Thymus (tissue), 11 donors: ENCODE results near the gene B4GALT6. TPM values are rescaled to one million over a fixed set of nuclear protein-coding genes. Genes with fewer than 3 reads are reported as not detected.

Experiments used
- DNase-seq, 9 donors: peaks; one replicate each; pipeline ENCODE4 v3.0.0-alpha.2; 2013; ENCODE audit warnings: low spot score in 9 of 9, low read depth in 6 of 9, missing footprints in 1 of 9
- H3K27ac ChIP-seq, 2 donors: one replicate each; pipeline ENCODE4 v1.5.1; 2013; ENCODE audit warnings: control low read depth in 1 of 2, low read depth in 1 of 2, low read length in 1 of 2, mild to moderate bottlenecking in 1 of 2, moderate library complexity in 1 of 2
- H3K27me3 ChIP-seq, 2 donors: one replicate each; pipeline ENCODE4 v1.5.1; 2013; ENCODE audit warnings: low read length in 1 of 2; ENCODE audit not compliant: control insufficient read depth in 2 of 2, insufficient read depth in 1 of 2
- H3K36me3 ChIP-seq, 2 donors: one replicate each; pipeline ENCODE4 v1.5.1; 2013; ENCODE audit warnings: low read length in 1 of 2, mild to moderate bottlenecking in 1 of 2, moderate library complexity in 1 of 2; ENCODE audit not compliant: control insufficient read depth in 2 of 2, insufficient read depth in 2 of 2
- H3K4me1 ChIP-seq, 2 donors: one replicate each; pipeline ENCODE4 v1.5.1; 2013; ENCODE audit warnings: low read length in 2 of 2; ENCODE audit not compliant: control insufficient read depth in 2 of 2, insufficient read depth in 2 of 2
- H3K4me3 ChIP-seq, 2 donors: one replicate each; pipeline ENCODE4 v1.5.1; 2013; ENCODE audit warnings: low read length in 2 of 2, control low read depth in 1 of 2, mild to moderate bottlenecking in 1 of 2
- H3K9me3 ChIP-seq, 2 donors: one replicate each; pipeline ENCODE4 v1.5.1; 2013; ENCODE audit warnings: low read length in 1 of 2, mild to moderate bottlenecking in 1 of 2; ENCODE audit not compliant: control insufficient read depth in 2 of 2, insufficient read depth in 1 of 2
- WGBS: extraction: QIAGEN DNeasy Blood & Tissue Kit; methylation state at CpG from one replicate; pipeline ENCODE4 v1.1.7; 2013; 5-methylcytosine and 5-hydroxymethylcytosine counted together
- polyA plus RNA-seq: library from polyadenylated mRNA; stranded (reverse); fragments of 200-250 nt; gene quantifications from one replicate; pipeline ENCODE4 v1.2.3, GENCODE V29; 2013
- total RNA-seq: library from RNA; stranded (reverse); fragments of 120-200 nt; gene quantifications from one replicate; pipeline ENCODE4 v1.2.4, GENCODE V29; 2013
- donor health status: healthy.

B4GALT6 gene
- total and polyA plus RNA-seq, 2 donors: 6.6 to 9.5 TPM

- H3K4me3 ChIP-seq: no peak overlapping the region
- H3K9me3 ChIP-seq: no peaks in the 10 kb centered on the region
- 94% methylated on average over 6 of the region's 6 CpGs for WGBS
- H3K27ac ChIP-seq: no peak overlapping the region
- peaks cover 0 to 4% of the 10 kb centered on the region in 2 donors for H3K4me1 ChIP-seq
- H3K27me3 ChIP-seq: no peaks in the 10 kb centered on the region
- no peaks in the 10 kb centered on the region for H3K36me3 ChIP-seq
- DNase-seq: no peak
These were observed 13.2 kb upstream of the B4GALT6 start for GRCh38 chr18:31697351-31698298.

DNA sequence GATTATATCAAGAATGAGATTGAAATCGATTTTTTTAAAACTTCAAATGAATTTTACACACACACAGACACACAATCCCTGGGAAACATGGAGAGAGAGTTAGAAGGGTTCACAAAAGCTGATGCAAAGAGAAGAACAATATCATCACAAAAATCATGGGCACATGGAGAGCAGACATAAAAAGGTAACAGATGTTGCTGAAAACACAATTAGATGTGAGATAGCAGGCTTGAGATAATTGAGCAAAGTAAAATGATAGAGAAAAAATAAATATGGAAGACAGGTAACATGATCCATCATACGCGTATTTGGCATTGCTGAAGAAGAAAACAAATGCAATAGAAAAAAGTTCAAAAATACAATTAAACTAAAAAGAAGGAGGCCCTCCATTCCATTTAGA is 11.6 kb upstream of the B4GALT6 start:
- Histone ChIP-seq H3K9me3 (no peaks in the 10 kb centered on the region), H3K36me3 (no peaks in the 10 kb centered on the region), H3K4me3 (no peak overlapping the region), H3K27me3 (no peaks in the 10 kb centered on the region), H3K27ac (no peak overlapping the region), H3K4me1 (no peaks in the 10 kb centered on the region)
- WGBS: 96% methylated on average over 3 of the region's 3 CpGs
- no peak for DNase-seq

DNA sequence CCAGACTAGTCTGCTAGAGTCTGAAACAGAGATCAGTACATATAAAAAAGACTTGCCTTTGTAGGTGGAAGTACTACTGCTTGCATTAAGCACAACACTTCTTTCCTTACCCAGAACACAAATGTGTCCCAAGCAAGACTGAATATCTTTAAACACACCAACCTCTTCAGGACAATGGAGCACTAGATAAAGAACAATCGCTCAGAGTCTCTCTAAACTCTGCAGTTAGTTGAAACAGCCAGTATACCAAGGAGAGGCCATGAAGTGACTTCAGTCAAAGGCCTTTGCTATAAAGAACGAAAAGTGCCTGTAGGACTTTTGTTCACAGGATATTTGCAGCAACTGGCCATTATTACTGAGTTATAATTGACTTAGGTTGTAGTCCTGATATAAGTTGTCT is 9.9 kb upstream of the B4GALT6 start:
- 95% methylated on average over 2 of the region's 2 CpGs for WGBS

GRCh38 chr18:31688606-31689005 is 4.2 kb upstream of the B4GALT6 start:
- Histone ChIP-seq H3K36me3 (no peaks in the 10 kb centered on the region), H3K4me3 (no peak overlapping the region), H3K27ac (no peak overlapping the region), H3K4me1 (peaks cover 7 to 11% of the 10 kb centered on the region in 2 donors), H3K27me3 (peaks cover 0 to 3% of the 10 kb centered on the region in 2 donors), H3K9me3 (no peaks in the 10 kb centered on the region)
- peak in 1 of 9 donors; percentile 42 for DNase-seq
- 4% methylated on average over 2 of the region's 2 CpGs for WGBS

More for the DNA sequence above, 9.9 kb upstream of the B4GALT6 start:
- no peak for DNase-seq
- Histone ChIP-seq H3K4me1 (no peaks in the 10 kb centered on the region), H3K9me3 (no peaks in the 10 kb centered on the region), H3K27me3 (no peaks in the 10 kb centered on the region), H3K27ac (no peak overlapping the region), H3K4me3 (no peak overlapping the region), H3K36me3 (no peaks in the 10 kb centered on the region)

DNA sequence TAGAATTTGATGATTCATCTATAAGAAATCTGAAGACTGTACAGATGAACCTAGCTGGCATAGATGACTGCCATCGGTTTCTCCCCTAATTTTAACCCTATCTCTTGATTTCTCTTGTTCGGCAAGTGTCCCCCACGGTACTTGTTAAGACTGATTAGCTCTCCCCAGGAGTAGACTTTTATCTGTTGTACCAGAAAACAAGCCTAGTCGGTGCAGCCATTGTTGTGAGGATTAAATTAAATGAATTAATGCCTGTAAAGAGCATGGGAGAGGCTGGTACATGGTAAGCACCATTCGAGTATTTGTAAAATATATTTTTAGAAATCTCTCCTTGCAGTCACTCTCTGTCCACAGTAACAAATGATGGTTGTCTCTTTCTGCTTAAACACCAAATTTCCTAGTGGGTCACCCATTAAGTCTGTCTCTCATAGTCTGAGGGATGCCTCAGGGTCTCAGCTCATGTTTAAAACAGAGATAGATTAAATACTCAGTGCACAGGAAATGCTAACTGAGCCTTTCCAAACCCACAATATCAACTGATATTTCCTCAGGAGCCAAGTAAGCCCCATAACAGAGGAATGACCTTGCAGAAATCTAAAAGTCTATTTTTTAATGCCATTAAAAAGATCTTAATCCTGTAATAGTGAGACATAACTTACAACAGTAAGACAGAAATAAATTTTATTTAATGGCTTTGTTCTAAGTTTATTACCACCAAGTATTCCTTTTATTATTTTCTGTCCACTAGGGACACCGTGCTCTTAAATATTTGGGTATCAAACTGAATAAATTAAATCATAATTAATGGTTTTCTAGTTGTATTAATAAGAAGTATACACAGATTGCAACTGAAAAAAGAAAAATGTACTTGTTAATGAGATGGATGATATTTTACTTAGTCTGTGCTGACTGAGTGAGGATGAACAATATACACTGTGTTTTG is 2.9 kb upstream of the B4GALT6 start:
- 56% methylated on average over 6 of the region's 6 CpGs for WGBS
- no peak for DNase-seq
- H3K36me3 ChIP-seq: no peaks in the 10 kb centered on the region
- H3K9me3 ChIP-seq: no peaks in the 10 kb centered on the region
- no peak overlapping the region for H3K4me3 ChIP-seq
- peaks cover 0 to 3% of the 10 kb centered on the region in 2 donors for H3K27me3 ChIP-seq
- peaks cover 7 to 11% of the 10 kb centered on the region in 2 donors for H3K4me1 ChIP-seq
- H3K27ac ChIP-seq: no peak overlapping the region

DNA sequence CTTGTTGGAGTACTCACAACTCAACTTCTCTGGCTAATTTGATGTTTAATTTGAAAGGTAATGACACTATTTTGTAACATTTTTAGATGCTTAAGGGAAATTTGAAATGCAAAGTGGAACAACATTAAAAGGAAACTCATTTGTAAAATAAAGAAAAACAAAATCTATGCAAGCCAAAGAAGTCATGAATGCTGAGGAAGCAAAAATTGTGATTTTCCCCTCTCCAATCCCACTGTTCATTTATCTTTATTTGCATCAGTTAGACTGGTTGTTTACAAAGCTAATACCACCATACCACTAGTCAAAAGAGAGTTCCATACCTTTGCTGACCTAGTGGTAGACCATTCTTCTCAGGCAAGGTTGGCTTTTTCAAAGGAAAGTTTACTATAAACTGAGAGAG is 2.2 kb upstream of the B4GALT6 start:
- H3K9me3 ChIP-seq: no peaks in the 10 kb centered on the region
- DNase-seq: no peak
- no peak overlapping the region for H3K4me3 ChIP-seq
- peaks cover 0 to 3% of the 10 kb centered on the region in 2 donors for H3K27me3 ChIP-seq
- H3K36me3 ChIP-seq: no peaks in the 10 kb centered on the region
- H3K27ac ChIP-seq: no peak overlapping the region
- peaks cover 7 to 11% of the 10 kb centered on the region in 2 donors for H3K4me1 ChIP-seq

DNA sequence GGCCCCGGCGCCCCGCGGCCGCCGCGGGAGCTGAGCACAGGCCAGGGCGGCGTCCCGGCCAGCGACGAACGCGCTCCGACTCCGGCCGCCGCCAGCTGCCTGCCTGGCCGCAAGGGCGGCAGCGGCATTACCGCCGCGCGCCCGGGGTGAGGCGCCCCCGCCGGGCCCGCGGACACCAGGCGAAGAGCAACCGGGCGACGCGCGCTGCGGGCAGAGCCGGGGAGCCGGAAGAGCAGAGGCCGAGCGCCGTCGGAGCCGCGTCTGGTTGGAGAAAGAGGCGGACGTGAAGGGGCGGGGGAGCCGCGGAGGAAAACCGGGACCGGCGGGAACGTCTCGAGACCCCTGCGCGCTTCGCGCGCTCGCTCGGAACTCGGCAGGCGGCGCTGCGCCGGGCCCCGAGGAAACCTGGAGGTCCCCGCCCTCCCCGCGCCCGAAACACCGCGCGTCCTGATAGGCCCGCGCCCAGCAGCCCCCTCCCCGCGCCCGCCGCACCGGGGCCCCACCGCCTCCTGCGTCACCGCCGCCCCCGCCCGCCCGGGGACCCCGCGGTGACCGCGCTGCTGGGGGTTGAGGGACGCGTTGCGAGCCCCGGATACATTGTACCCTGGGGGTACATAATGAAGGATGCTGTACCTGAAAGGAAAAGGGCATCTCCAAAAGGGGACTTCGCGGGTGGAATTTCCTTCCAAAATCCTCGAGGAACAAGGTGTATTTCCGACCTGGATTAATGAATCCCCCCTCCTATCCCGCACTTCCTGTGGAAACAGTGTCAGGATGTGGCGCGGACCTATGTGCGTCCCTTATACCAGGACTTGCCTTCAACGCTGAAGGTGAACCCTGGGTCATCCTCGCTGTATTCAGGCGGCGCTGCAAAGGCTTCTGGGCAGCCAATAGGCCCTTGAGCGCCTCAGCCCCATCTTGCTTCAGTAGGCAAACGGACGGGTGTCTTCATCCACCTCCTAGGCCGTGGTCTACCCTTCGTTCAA is 1.0 kb upstream of the B4GALT6 start:
- Histone ChIP-seq H3K4me3 (peak overlapping the region; percentile 65 to 79), H3K27me3 (peaks cover 0 to 3% of the 10 kb centered on the region in 2 donors), H3K4me1 (peaks cover 7 to 11% of the 10 kb centered on the region in 2 donors), H3K27ac (peak overlapping the region; percentile 59 to 69), H3K36me3 (no peaks in the 10 kb centered on the region), H3K9me3 (no peaks in the 10 kb centered on the region)
- DNase-seq: peak in 7 of 9 donors; percentile 59 to 89 (median 80)
- under 1% methylated on average over 115 of the region's 115 CpGs for WGBS

- Histone ChIP-seq H3K9me3 (no peaks in the 10 kb centered on the region), H3K27ac (peak overlapping the region in 1 of 2 donors; percentile 27), H3K36me3 (no peaks in the 10 kb centered on the region), H3K4me1 (peaks cover 7 to 11% of the 10 kb centered on the region in 2 donors), H3K4me3 (peak overlapping the region; percentile 61 to 79), H3K27me3 (peaks cover 0 to 3% of the 10 kb centered on the region in 2 donors)
- 2% methylated on average over 9 of the region's 9 CpGs for WGBS
- peak in 1 of 9 donors; percentile 19 for DNase-seq
These were observed 458 bp downstream of the B4GALT6 start for GRCh38 chr18:31683968-31684278.
